ENCODE results near the gene TIMM17A.

DNA sequence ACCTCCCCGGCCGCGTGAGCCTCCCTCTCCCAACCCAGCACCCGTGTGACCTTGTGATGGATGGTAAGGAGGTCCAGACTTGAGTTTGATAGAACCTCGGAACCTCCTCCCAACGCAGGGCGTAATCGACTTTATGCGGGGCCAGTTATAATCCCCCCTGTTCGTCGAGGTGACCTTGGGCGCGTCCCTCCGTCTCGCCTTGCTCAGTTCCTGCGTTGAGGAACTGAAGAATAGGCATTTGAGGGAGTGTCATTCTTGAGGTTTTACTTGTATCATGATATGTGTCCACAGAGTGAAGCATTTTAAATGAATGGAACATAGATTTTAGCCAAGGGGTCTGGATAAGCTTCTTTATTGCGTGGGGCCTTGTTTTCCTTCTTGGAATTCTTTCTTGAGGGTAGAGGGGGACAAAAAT lies 433 bp downstream of the TIMM17A start:
- TF ChIP-seq POLR2AphosphoS5 (IDR thresholded peaks at IDR 0.05; ENCODE audit: low read depth, low read length) = no peak
- TF ChIP-seq POLR2A (IDR thresholded peaks at IDR 0.05; ENCODE audit: low read depth, low read length) = no peak
- no peak for TF ChIP-seq TAF1 (IDR thresholded peaks at IDR 0.05; ENCODE audit: borderline replicate concordance, low read depth, low read length)
